ENCODE measurements around the gene AKT1. TPM values are rescaled to one million over a fixed set of nuclear protein-coding genes. Genes with fewer than 3 reads are reported as not detected.
A peak's percentile ranks its signal among the peaks of the same experiment; 100 is the strongest.
"Not testable (repeated sequence)": the region's sequence is repeated elsewhere in the genome, so short reads cannot be mapped to it uniquely, and the experiment has no call there.

Gene AKT1
- total and polyA plus RNA-seq, 3 experiments from 2014 or later: 34.1 to 150 (median 147) TPM

- peaks cover 27 to 58% (median 28%) of the 10 kb centered on the region in 3 donors for H3K4me1 Mint-ChIP-seq
Measured at GRCh38 chr14:104752735-104753527, 42.6 kb downstream of the AKT1 start, which contains the start of gene SIVA1. Gene SIVA1 (plus strand): TSS chr14:104753147. CDS start chr14:104753202, 55 bp downstream.

GRCh38 chr14:104752423-104752734 is 43.2 kb downstream of the AKT1 start:
- H3K27me3 Mint-ChIP-seq: no peaks in the 10 kb centered on the region
- peak overlapping the region; percentile 88 to 93 (median 92) for H3K4me3 Mint-ChIP-seq
- peak overlapping the region; percentile 87 for H3K4me3 ChIP-seq (ENCODE audit: low read length)
- peaks cover 0 to 35% (median 6%) of the 10 kb centered on the region in 3 donors for H3K36me3 Mint-ChIP-seq
- peaks cover 20% of the 10 kb centered on the region for H3K4me1 ChIP-seq (ENCODE audit: insufficient read depth, low read length)
- ChIA-PET POLR2A (interaction anchor here (0.7 to 1.9 kb wide), 10 partner anchors 10 to 562 kb away, joined by 3 to 12 read pairs (median 3); partner anchors contain the start of genes BTBD6, PACS2 and ZBTB42), CTCF (interaction anchor here (0.7 to 3.4 kb wide), 7 partner anchors 10 to 779 kb away, joined by 3 to 16 read pairs (median 4); no protein-coding TSS in a partner anchor)
- peaks cover 4% of the 10 kb centered on the region for H3K36me3 ChIP-seq (ENCODE audit: insufficient read depth, low read length)
- peaks cover 26 to 53% (median 27%) of the 10 kb centered on the region in 3 donors for H3K4me1 Mint-ChIP-seq
- no peaks in the 10 kb centered on the region for H3K9me3 Mint-ChIP-seq
- peak overlapping the region; percentile 85 to 96 (median 90) for H3K27ac Mint-ChIP-seq
- H3K9me3 ChIP-seq (ENCODE audit: low read length): no peaks in the 10 kb centered on the region
- DNase-seq: no peak
- no peaks in the 10 kb centered on the region for H3K27me3 ChIP-seq (ENCODE audit: insufficient read depth, low read length, poor library complexity, severe bottlenecking)
- H3K27ac ChIP-seq (ENCODE audit: low read depth, low read length): peak overlapping the region; percentile 73

More at GRCh38 chr14:104752735-104753527, 42.6 kb downstream of the AKT1 start, which contains the start of gene SIVA1:
- Histone ChIP-seq H3K4me3 (ENCODE audit: low read length) (peak within 1 kb of the TSS; percentile 87), H3K9me3 (ENCODE audit: low read length) (no peaks in the 10 kb centered on the region), H3K27me3 (ENCODE audit: insufficient read depth, low read length, poor library complexity, severe bottlenecking) (no peaks in the 10 kb centered on the region), H3K27ac (ENCODE audit: low read depth, low read length) (peak within 1 kb of the TSS; percentile 91), H3K36me3 (ENCODE audit: insufficient read depth, low read length) (peaks cover 4% of the 10 kb centered on the region), H3K4me1 (ENCODE audit: insufficient read depth, low read length) (peaks cover 20% of the 10 kb centered on the region)
- POLR2A ChIA-PET: interaction anchor here (0.6 to 1.9 kb wide), 11 partner anchors 10 to 562 kb away, joined by 3 to 12 read pairs (median 3); partner anchors contain the start of genes BTBD6, PACS2 and ZBTB42
- peak; percentile 98 to 99 (median 99) for DNase-seq
- CTCF ChIA-PET: interaction anchor here (0.7 to 3.4 kb wide), 7 partner anchors 11 to 778 kb away, joined by 3 to 16 read pairs (median 4); no protein-coding TSS in a partner anchor
- Mint-ChIP-seq H3K9me3 (no peaks in the 10 kb centered on the region), H3K4me3 (peak within 1 kb of the TSS; percentile 88 to 93 (median 92)), H3K27me3 (no peaks in the 10 kb centered on the region), H3K27ac (peak within 1 kb of the TSS; percentile 86 to 97 (median 92)), H3K36me3 (peaks cover 0 to 41% (median 6%) of the 10 kb centered on the region in 3 donors)

- Histone ChIP-seq H3K9me3 (ENCODE audit: low read length) (no peaks in the 10 kb centered on the region), H3K27me3 (ENCODE audit: insufficient read depth, low read length, poor library complexity, severe bottlenecking) (no peaks in the 10 kb centered on the region), H3K4me3 (ENCODE audit: low read length) (peak overlapping the region; percentile 87), H3K27ac (ENCODE audit: low read depth, low read length) (peak overlapping the region; percentile 73), H3K36me3 (ENCODE audit: insufficient read depth, low read length) (peaks cover 4% of the 10 kb centered on the region), H3K4me1 (ENCODE audit: insufficient read depth, low read length) (peaks cover 20% of the 10 kb centered on the region)
- Mint-ChIP-seq H3K27ac (peak overlapping the region in 7 of 8 donors; percentile 54 to 92 (median 88)), H3K4me1 (peaks cover 22 to 47% (median 27%) of the 10 kb centered on the region in 3 donors), H3K27me3 (no peaks in the 10 kb centered on the region), H3K9me3 (no peaks in the 10 kb centered on the region), H3K36me3 (peaks cover 0 to 29% (median 3%) of the 10 kb centered on the region in 3 donors), H3K4me3 (peak overlapping the region; percentile 88 to 93 (median 92))
- ChIA-PET POLR2A (interaction anchor here (0.9 to 1.9 kb wide), 8 partner anchors 17 to 496 kb away, joined by 3 to 12 read pairs (median 4); partner anchors contain the start of genes BTBD6 and ZBTB42), CTCF (interaction anchor here (0.7 to 3.4 kb wide), 8 partner anchors 9 to 780 kb away, joined by 3 to 16 read pairs (median 4); no protein-coding TSS in a partner anchor)
- peak in 2 of 5 donors; percentile 13 to 67 for DNase-seq
Measured at GRCh38 chr14:104751539-104752422, 43.8 kb downstream of the AKT1 start.

- H3K27me3 Mint-ChIP-seq; POLR2A ChIA-PET; H3K4me3 ChIP-seq (ENCODE audit: low read length); DNase-seq; H3K27ac ChIP-seq (ENCODE audit: low read depth, low read length); H3K27me3 ChIP-seq (ENCODE audit: insufficient read depth, low read length, poor library complexity, severe bottlenecking); H3K36me3 ChIP-seq (ENCODE audit: insufficient read depth, low read length); H3K9me3 Mint-ChIP-seq; H3K9me3 ChIP-seq (ENCODE audit: low read length): not testable (repeated sequence)
- peaks cover 20% of the 10 kb centered on the region for H3K4me1 ChIP-seq (ENCODE audit: insufficient read depth, low read length)
- CTCF ChIA-PET: interaction anchor here (1.3 kb wide), 1 partner anchor 18 kb away, joined by 4 read pairs; no protein-coding TSS in a partner anchor
- Mint-ChIP-seq H3K4me3 (peak overlapping the region in 4 of 7 donors; percentile 45 to 68 (median 50)), H3K4me1 (peaks cover 22 to 47% (median 27%) of the 10 kb centered on the region in 3 donors), H3K36me3 (peaks cover 0 to 19% (median 0%) of the 10 kb centered on the region in 3 donors), H3K27ac (peak overlapping the region in 1 of 8 donors; percentile 19)
Measured at GRCh38 chr14:104750753-104751057, 44.8 kb downstream of the AKT1 start.

GRCh38 chr14:104750056-104750752 is 45.3 kb downstream of the AKT1 start:
- no peaks in the 10 kb centered on the region for H3K27me3 Mint-ChIP-seq
- CTCF ChIA-PET: interaction anchor here (1.3 kb wide), 1 partner anchor 18 kb away, joined by 4 read pairs; no protein-coding TSS in a partner anchor
- POLR2A ChIA-PET: no interaction called here

GRCh38 chr14:104749111-104749649 is 46.4 kb downstream of the AKT1 start:
- Mint-ChIP-seq H3K27ac (no peak overlapping the region), H3K4me3 (no peak overlapping the region), H3K4me1 (peaks cover 10 to 37% (median 16%) of the 10 kb centered on the region in 3 donors), H3K27me3 (no peaks in the 10 kb centered on the region), H3K36me3 (peaks cover 0 to 9% (median 0%) of the 10 kb centered on the region in 3 donors), H3K9me3 (no peaks in the 10 kb centered on the region)
- no peak overlapping the region for H3K27ac ChIP-seq (ENCODE audit: low read depth, low read length)
- H3K36me3 ChIP-seq (ENCODE audit: insufficient read depth, low read length): no peaks in the 10 kb centered on the region
- ChIA-PET POLR2A (no interaction called here), CTCF (no interaction called here)
- H3K4me3 ChIP-seq (ENCODE audit: low read length): no peak overlapping the region
- no peaks in the 10 kb centered on the region for H3K9me3 ChIP-seq (ENCODE audit: low read length)
- no peak for DNase-seq
- peaks cover 10% of the 10 kb centered on the region for H3K4me1 ChIP-seq (ENCODE audit: insufficient read depth, low read length)
- H3K27me3 ChIP-seq (ENCODE audit: insufficient read depth, low read length, poor library complexity, severe bottlenecking): no peaks in the 10 kb centered on the region

More at GRCh38 chr14:104750056-104750752, 45.3 kb downstream of the AKT1 start:
- Histone ChIP-seq H3K27ac (ENCODE audit: low read depth, low read length) (no peak overlapping the region), H3K4me3 (ENCODE audit: low read length) (no peak overlapping the region), H3K36me3 (ENCODE audit: insufficient read depth, low read length) (no peaks in the 10 kb centered on the region), H3K9me3 (ENCODE audit: low read length) (no peaks in the 10 kb centered on the region), H3K4me1 (ENCODE audit: insufficient read depth, low read length) (peaks cover 20% of the 10 kb centered on the region), H3K27me3 (ENCODE audit: insufficient read depth, low read length, poor library complexity, severe bottlenecking) (no peaks in the 10 kb centered on the region)
- no peak for DNase-seq
- Mint-ChIP-seq H3K4me3 (peak overlapping the region in 5 of 7 donors; percentile 23 to 65 (median 38)), H3K27ac (peak overlapping the region in 5 of 8 donors; percentile 12 to 70 (median 43)), H3K36me3 (peaks cover 0 to 15% (median 0%) of the 10 kb centered on the region in 3 donors), H3K9me3 (no peaks in the 10 kb centered on the region), H3K4me1 (peaks cover 18 to 47% (median 26%) of the 10 kb centered on the region in 3 donors)

- Histone ChIP-seq H3K36me3 (ENCODE audit: insufficient read depth, low read length) (no peaks in the 10 kb centered on the region), H3K27me3 (ENCODE audit: insufficient read depth, low read length, poor library complexity, severe bottlenecking) (no peaks in the 10 kb centered on the region), H3K4me3 (ENCODE audit: low read length) (no peak overlapping the region), H3K9me3 (ENCODE audit: low read length) (no peaks in the 10 kb centered on the region), H3K27ac (ENCODE audit: low read depth, low read length) (no peak overlapping the region), H3K4me1 (ENCODE audit: insufficient read depth, low read length) (peaks cover 4% of the 10 kb centered on the region)
- Mint-ChIP-seq H3K27me3 (no peaks in the 10 kb centered on the region), H3K36me3 (peaks cover 0 to 3% (median 0%) of the 10 kb centered on the region in 3 donors), H3K9me3 (no peaks in the 10 kb centered on the region), H3K4me1 (peaks cover 3 to 25% (median 9%) of the 10 kb centered on the region in 3 donors), H3K27ac (no peak overlapping the region), H3K4me3 (peak overlapping the region in 1 of 7 donors; percentile 56)
- POLR2A ChIA-PET: no interaction called here
- no peak for DNase-seq
- CTCF ChIA-PET: no interaction called here
Measured at GRCh38 chr14:104747876-104748275, 47.7 kb downstream of the AKT1 start.
